HG03196 (cell line): ENCODE results near the gene GALNT8.
"Not testable (repeated sequence)": the region's sequence is repeated elsewhere in the genome, so short reads cannot be mapped to it uniquely, and the experiment has no call there.

Experiments
- ATAC-seq: cut with Tn5 transposase; IDR thresholded peaks from one replicate; pipeline ENCODE4 v1.9.1; 2021; ENCODE audit not compliant: unreplicated experiment

GALNT8 gene

DNA sequence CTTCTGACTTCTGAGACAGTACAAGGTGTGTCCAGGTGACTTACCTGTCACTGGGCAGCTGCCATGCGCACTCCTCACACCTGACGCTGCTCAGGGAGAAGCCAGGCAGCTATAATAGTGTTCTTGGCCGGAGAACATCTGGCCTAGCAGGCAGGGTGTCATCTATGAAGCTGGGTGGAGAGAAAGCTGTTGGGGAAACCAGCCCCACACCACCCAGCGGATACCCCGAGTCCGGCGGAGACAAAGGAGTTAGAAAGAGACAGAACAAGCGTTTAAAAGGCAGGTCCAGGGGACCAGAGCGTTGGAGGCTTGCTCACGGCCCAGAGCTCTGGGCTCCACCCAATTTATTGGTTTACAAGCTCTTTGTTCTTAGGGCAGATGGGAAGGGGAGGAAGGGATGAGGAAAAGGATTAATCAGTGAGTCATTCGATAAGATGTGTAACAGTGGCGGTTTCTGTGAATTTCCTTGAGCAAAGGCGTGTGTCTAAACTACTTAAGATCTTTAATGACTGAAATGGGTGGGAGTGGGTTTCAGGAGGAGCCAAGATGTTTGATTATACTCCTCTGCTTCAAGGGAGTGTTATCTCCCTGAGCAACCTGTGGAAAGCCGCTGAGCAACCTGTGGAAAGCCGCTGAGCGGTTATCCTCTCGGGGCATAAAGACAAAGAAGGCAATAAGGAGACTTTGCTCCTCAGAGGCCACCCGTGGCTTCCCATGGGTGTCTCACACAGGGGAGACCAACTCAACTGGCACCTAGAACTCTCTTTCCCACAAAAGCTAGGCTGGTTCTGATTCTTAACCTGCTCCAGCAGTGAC, at the start of gene GALNT8:
TSS of gene GALNT8 (plus strand) at position 580 of the 816 bp plus-strand sequence. CDS start 278 bp downstream, outside the sequence.
- ATAC-seq, result no peak

DNA sequence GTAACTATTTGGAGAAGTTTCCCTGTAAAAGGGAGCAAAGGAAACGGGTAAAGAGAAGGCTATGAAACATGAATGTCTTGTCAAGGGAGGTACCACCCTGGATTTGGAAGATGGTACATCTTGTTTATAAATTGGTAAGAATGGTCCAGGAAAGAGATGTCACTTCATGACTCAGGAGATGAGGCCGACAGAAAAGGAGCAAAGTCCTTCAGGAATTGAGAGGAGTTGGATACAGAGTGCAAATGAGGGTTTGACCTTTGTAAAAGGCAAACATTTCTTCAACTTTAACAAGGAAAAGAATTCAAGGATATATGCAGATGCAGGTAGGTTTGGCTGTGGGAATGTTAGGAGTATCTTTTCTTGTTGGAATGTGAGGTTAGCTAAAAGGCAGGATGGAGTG, 40.5 kb upstream of the GALNT8 start:
- no peak for ATAC-seq

DNA sequence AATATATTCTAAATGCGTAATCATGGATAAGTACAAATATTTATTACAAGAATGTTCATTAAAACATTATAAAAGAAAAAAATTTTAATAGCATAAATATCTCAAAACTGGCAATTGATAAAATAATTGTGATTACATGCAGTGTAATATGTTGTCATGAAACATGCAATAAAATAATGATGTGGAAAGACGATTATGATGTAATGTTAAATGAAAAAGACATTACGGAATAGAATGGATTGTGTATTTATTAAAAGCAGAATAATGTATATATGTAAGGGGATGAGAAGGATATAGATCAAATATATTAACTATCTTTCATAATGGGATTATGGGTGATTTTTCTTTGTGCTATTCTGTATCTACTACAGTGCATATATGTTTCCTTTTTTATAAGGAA, 38.5 kb upstream of the GALNT8 start:
- no peak for ATAC-seq

- no peak for ATAC-seq
Observed at GRCh38 chr12:4685317-4685716, 34.9 kb upstream of the GALNT8 start.

- ATAC-seq, result no peak
Observed at GRCh38 chr12:4690760-4691159, 29.4 kb upstream of the GALNT8 start.

- ATAC-seq, result no peak
Observed at GRCh38 chr12:4700621-4701026, 19.6 kb upstream of the GALNT8 start.

GRCh38 chr12:4701395-4702190, 18.6 kb upstream of the GALNT8 start:
- ATAC-seq, result no peak

DNA sequence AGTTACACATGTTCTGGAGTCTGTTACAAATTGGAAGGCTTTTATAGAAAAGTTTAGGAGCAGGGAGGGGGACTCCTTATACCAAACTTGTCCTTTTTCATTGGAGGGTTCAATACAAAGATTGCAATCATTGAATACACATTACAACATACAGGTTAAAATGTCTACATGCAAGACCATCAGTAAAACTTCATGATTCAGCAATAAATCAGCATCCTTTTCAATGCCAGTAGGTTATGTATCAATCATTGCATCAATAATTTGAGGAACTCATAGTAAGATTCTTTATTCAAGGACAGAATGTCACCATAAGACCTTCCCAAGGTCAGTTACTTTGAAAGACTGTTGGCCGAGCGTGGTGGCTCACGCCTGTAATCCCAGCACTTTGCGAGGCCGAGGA, 16.5 kb upstream of the GALNT8 start:
- ATAC-seq, result no peak

DNA sequence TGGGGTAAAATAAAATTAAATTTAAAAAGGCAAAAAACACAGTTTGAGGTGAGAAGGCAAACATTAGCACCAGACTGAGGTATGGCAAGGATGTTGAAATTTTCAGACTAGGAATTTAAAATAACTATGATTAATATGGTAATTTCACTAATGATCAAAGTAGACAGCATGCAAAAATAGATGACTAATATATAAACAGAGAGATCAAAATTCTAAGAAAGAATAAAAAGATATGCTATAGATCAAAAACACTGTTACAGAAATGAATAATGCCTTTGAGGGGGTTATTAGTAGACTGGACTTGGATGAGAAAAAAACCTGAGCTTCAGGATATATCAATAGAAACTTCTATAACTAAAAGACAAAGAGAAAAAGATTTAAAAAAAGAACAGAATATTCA, 14.4 kb upstream of the GALNT8 start:
- no peak for ATAC-seq

DNA sequence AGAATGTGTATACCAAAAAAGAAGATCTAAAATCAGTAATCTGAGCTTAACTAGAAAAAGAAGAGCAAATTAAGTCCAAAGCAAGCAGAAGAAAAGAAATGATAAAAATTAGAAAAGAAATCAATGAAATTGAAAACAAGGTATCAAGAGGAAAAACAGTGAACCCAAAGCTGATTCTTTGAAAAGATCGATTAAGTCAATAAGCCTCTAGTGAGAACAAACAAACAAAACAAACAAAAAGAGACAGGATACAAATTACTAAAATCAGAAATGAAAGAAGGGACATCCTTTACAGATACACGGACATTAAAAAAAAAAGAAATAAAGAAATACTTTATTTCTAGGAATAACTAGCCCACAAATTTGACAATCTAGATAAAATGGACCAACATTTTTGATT, 12.9 kb upstream of the GALNT8 start:
- no peak for ATAC-seq

DNA sequence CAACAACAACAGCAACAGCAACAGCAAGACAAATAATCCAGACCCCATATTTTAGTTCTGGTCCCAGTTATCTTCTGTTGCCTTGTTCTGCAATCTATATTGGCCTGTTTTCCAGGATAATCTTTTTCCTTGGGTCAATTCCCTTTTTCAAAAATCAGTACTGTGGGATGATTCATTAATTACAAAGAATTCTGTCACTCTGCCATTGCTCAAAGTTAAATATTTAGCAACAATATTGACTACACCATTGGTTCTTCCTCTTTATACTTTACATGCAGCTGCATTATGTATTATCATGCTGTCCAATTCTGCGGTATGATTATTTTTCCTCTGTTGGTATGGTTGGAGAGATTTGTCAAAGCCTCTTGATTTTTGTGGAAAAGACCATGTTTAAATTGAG, 10.1 kb upstream of the GALNT8 start:
- ATAC-seq, result no peak

DNA sequence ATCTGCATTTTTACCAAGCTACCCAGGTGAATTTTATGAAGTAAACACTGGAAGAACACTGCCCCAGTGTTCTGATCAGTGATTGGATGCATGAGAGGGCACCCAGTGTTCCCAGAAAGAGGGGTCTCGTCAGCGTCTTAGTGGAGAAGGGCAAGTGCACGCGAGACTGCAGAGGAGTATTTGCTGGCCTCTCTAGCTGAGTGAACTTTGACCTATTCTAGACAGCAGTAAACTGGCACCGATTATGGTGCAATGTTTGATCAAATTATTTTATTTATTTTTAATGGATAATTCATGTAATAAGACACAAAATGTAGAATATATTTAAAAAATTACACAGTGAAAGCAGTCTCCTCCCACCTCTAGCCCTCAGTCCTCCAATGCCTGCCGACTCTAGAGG, 5.3 kb upstream of the GALNT8 start:
- ATAC-seq, result no peak

DNA sequence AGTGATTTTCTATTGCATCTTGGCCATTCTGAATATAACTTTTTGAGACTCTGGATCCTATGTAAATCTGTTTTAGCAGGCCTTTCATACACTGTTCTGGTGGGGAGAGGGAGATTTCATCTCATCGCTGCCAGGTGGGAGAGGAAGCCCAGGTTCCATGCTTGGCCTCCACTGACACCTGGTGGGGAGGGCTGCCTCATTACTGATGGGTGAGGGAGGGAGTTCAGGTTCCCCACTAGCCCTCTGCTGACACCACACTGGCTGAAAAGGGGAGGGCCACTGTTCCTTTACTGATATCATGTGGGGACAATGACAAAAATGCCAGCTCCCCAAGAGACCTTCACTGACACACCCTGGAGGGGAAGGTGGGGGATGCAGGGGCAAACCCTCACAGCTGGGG, 2.4 kb upstream of the GALNT8 start:
- no peak for ATAC-seq

DNA sequence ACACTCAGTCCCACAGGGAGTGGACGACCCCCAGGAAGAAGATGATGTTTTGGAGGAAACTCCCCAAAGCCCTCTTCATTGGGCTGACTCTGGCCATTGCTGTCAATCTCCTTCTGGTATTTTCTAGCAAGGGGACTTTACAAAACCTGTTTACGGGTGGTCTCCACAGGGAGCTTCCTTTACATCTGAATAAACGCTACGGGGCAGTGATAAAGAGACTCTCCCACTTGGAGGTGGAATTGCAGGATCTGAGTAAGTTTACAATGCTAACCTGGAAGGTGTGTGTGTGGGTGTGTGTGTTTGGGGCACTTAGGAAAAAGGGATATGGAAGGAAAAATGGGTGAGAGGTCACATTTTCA, 416 bp downstream of the GALNT8 start:
- no peak for ATAC-seq

DNA sequence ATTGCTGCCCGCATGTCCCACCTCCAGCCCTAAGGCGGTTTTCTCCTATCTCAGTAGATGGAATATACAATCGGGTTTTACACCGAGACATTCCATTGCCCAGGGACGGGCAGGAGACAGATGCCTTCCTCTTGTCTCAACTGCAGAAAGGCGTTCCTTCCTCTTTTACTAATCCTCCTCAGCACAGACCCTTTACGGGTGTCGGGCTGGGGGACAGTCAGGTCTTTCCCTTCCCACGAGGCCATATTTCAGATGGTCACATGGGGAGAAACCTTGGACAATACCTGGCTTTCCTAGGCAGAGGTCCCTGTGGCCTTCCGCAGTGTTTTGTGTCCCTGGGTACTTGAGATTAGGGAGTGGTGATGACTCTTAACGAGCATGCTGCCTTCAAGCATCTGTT, 1.4 kb downstream of the GALNT8 start:
- ATAC-seq, result not testable (repeated sequence)

DNA sequence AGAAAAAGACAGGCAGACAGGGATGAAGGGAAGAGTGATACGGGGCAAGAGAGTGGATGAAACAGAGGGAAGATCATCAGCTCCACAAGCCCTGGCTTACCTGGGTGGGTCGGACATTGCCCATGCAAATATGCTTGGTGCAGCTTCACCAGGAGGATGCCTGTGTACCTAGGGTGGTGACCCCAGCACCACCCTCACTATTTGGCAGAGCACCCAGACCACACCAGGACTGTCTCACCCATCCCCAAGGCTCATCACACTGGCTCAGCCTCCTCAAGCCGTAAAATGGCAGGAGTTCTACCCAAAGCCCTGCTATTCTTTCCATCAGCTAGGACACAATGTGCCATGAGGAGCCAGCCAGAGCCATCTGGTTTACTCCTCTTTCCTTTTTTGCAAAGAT, 3.0 kb downstream of the GALNT8 start:
- ATAC-seq, result no peak

GRCh38 chr12:4725057-4725456, 4.9 kb downstream of the GALNT8 start:
- ATAC-seq, result no peak

DNA sequence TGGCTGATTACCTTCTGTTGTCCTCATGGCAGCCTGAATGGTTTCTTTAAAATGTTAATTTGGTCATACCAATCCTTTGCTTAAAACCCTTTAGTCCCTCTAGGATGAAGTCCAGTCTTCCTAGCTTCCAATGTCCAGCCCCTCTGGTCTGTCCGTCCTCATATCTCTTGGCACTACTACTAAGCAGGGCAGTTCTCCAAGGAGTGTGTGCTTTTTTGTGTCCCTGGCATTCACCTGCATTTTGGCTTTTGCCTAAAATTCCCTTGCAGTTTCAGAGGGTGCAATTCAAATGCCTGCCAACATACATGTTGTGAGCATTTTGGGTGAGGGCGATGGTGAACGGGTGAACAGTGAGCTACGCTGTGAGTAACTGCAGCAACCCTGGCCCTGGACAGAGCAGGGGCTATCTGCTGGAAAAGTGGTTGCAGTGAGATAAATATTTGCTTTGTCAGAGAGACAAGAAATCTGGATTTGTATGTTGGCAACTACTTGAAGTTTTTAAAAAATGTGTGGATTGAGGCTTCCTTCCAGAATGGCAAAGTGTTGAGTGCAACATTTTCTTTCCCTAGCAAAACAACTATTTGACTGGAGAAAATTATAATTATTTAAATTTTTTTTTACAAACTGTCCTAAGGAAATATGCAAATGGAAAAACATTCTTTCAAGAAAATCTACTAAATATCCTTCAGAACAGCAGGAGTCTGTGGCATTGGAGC, 14.6 kb downstream of the GALNT8 start:
- no peak for ATAC-seq

DNA sequence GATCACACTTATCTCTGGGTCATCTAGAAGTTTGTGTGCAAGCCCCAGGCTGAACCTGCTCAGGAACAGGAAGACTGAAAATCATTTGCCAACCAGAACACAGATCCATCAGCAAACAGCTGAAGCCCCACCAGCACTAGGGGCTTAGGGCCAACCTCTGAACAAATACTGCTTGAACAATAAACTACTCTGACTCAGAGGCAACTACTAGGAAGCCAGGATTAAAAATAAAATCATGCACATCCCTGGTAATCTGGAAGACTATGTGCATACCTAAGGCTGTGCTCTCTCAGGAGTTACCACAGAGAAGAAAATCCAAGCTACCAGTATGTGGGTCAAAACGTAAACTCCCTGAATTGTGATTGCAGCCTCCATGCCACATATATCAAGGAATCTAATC, 15.9 kb downstream of the GALNT8 start:
- ATAC-seq, result no peak

DNA sequence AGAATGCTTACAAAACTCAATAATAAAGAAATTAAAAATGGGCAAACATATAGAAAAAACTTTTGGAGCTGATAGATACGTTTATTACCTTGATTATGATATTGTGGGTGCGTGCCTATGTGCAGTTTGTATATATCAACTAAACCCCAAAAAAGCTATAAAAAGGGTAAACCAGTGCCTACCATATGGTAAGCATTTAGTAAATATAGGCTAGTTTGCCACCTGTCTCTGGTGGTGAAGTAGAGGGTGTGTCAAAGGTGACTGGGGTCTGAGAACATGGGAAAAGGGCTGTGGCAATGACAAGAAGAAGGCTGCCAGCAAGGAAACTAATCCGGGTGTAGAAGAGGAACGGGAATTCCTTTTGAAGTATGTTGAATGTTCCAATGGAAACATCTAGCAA, 18.3 kb downstream of the GALNT8 start:
- ATAC-seq, result no peak

- ATAC-seq, result no peak
Observed at GRCh38 chr12:4742416-4742970, 22.3 kb downstream of the GALNT8 start.
